Mucosa of stomach (tissue), 1 donor: ENCODE data around the gene SCO1.
A peak's percentile ranks its signal among the peaks of the same experiment; 100 is the strongest.
"Not testable (repeated sequence)": the region's sequence is repeated elsewhere in the genome, so short reads cannot be mapped to it uniquely, and the experiment has no call there.

Source experiments
- H3K27me3 ChIP-seq: one replicate; pipeline ENCODE4 v1.7.0; 2013; ENCODE audit warnings: mild to moderate bottlenecking, low read length; ENCODE audit not compliant: control insufficient read depth, insufficient read depth
- H3K36me3 ChIP-seq: one replicate; pipeline ENCODE4 v1.7.0; 2013; ENCODE audit warnings: low read length; ENCODE audit not compliant: control insufficient read depth, insufficient read depth
- H3K4me1 ChIP-seq: one replicate; pipeline ENCODE4 v1.7.0; 2013; ENCODE audit warnings: mild to moderate bottlenecking, low read length; ENCODE audit not compliant: control insufficient read depth, insufficient read depth
- H3K4me3 ChIP-seq: one replicate; pipeline ENCODE4 v1.7.0; 2013; ENCODE audit warnings: low read length
- H3K9ac ChIP-seq: one replicate; pipeline ENCODE4 v1.7.0; 2013; ENCODE audit warnings: mild to moderate bottlenecking, low read length, moderate library complexity
- H3K9me3 ChIP-seq: one replicate; pipeline ENCODE4 v1.7.0; 2013; ENCODE audit warnings: mild to moderate bottlenecking, low read length, moderate library complexity; ENCODE audit not compliant: control insufficient read depth
- donor health status: Pancreatic carcinoma.

The SCO1 gene

DNA sequence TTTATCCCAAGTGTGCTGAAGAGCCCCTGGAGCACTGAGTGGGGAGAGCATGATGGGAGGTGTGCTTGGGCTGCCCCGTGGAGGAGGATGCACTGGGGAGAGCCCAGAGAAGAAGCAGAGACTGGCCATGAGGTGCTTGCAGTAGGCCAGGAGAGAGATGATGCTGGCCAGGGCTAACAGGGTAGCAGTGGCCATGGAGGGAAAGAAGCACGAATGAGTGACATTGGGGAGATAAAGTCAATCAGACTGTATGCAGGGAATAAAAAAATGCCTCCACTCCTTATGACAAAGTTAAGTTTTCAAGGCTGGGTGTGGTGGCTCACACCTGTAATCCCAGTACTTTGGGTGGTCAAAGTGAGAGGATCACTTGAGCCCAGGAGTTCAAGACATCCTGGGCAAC is 37.9 kb upstream of the SCO1 start:
- Histone ChIP-seq H3K9ac (no peak overlapping the region), H3K36me3 (no peaks in the 10 kb centered on the region), H3K4me1 (peaks cover 69% of the 10 kb centered on the region), H3K4me3 (no peak overlapping the region), H3K9me3 (no peaks in the 10 kb centered on the region), H3K27me3 (no peaks in the 10 kb centered on the region)

DNA sequence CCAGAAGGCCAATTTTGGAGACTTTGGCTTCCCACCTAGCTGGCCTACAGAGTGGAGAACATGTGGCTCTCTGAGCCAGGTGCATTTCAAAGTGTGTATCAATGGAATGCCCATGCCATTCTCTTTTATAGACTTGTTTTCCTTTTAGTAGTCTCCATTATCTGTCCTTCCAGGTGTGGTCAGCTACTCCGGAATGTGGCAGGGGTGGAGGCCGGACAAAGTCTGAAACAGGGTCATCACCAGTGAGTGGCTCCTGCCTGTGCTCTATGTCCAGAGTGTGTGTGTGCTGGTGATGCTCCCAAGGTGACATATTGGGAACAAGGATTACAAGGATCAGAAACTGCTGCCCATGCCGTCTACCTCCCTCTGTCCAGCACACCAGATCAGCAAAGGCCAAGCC is 36.3 kb upstream of the SCO1 start:
- no peaks in the 10 kb centered on the region for H3K36me3 ChIP-seq
- no peak overlapping the region for H3K9ac ChIP-seq
- H3K27me3 ChIP-seq = no peaks in the 10 kb centered on the region
- H3K4me1 ChIP-seq = peaks cover 58% of the 10 kb centered on the region
- H3K9me3 ChIP-seq = no peaks in the 10 kb centered on the region
- H3K4me3 ChIP-seq = no peak overlapping the region

DNA sequence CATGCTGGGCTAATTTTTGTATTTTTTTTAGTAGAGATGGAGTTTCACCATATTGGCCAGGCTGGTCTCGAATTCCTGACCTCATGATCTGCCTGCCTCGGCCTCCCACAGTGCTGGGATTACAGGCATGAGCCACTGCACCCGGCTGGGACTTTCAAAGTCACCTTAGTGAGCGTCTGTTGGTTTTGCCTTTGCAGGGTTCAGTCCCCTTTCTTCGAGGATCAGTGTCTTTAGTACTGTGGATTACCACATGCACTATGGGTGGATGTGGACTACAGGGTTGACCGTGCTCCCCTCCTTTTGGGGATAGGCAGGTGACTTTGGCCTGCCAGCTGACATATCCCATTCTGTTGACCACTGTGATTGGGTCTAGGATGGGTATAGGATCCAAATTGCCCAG is 34.8 kb upstream of the SCO1 start:
- not testable (repeated sequence) for H3K9me3 ChIP-seq, H3K27me3 ChIP-seq, H3K9ac ChIP-seq, H3K4me3 ChIP-seq, H3K36me3 ChIP-seq
- peaks cover 47% of the 10 kb centered on the region for H3K4me1 ChIP-seq

DNA sequence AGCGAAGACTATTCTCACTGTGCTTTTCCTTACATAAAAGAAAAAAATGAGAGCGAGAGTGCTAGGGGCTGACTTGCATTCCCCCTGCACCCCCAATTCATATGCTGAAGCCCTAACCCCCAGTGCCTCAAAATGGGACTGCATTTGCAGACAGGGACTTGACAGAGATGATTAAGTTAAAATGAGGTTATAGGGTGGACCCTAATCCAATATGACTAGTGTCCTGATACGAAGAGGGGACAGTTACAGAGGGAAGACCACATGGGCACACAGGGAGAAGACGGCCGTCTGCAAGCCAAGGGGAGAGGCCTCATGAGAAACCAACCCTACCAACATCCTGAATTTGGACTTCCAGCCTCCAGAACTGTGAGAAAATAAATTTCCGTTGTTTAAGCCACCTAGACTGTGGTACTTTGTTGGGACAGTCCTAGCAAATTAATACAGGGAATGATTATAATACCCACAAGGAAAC is 34.1 kb upstream of the SCO1 start:
- Histone ChIP-seq H3K9me3 (no peaks in the 10 kb centered on the region), H3K36me3 (no peaks in the 10 kb centered on the region), H3K27me3 (no peaks in the 10 kb centered on the region), H3K4me3 (peak overlapping the region; percentile 43), H3K4me1 (peaks cover 41% of the 10 kb centered on the region), H3K9ac (peak overlapping the region; percentile 76)

DNA sequence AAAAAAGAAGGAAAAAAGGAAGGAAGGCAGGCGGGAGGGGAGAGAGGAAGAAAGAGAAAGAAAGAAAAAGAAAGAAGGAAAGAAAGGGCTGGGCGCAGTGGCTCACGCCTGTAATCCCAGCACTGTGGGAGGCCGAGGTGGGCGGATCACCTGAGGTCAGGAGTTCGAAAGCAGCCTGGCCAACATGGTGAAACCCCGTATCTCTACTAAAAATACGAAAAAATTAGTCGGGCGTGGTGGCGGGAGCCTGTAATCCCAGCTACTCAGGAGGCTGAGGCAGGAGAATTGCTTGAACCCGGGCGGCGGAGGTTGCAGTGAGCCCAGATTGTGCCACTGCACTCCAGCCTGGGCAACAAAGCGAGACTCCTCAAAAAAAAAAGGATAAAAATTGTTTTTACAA is 32.9 kb upstream of the SCO1 start:
- not testable (repeated sequence) for H3K27me3 ChIP-seq, H3K9me3 ChIP-seq, H3K36me3 ChIP-seq
- H3K4me3 ChIP-seq = peak overlapping the region; percentile 64
- H3K9ac ChIP-seq = peak overlapping the region; percentile 84
- peaks cover 35% of the 10 kb centered on the region for H3K4me1 ChIP-seq

DNA sequence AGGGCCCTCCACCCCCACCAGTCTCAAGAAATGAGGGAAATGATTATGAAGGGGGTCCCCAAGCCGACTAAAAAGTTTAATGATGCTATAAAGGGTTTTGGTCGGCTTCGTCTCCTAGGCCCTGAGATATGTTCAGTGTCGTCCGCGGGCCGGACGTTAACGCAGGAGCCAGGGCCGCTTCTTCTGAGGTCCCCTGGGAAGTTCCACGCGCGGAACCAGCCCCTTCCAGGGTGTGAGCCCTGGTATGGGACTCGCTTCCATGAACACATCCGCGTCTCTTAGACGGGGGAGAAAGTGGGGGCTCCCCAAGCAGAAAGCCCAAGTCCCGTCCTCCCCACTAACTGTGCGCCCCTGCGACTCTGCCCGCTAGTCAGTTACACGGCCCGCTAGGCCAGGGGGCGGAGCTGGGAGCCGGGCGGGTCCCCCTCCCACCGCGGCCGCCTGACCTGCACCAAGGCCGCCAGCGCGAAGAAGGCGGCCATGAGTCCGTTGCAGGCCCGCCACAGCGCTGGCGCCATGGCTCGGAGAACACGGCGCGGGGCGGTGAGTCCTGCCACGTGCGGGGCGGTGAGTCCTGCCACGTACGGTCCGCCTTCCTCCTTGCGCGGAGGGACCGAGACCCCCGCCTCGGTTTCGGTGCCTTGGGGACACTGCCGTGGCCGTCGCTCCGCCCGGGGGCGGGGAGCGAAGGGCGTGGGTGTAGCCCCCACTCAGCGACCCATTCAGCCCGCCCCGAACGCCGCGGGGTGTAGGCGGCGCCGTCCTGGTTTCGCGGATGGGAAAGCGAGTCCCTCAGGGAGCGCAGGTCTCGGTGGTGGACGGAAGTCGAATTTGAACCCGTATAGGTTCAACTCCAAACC is 32.2 kb upstream of the SCO1 start, which contains the start of gene TMEM220:
TMEM220 (minus strand) TSS at position 690 of the 860 bp plus-strand sequence; CDS start at position 518, 172 bp downstream.
- Histone ChIP-seq H3K9me3 (no peaks in the 10 kb centered on the region), H3K27me3 (no peaks in the 10 kb centered on the region), H3K4me1 (peaks cover 34% of the 10 kb centered on the region), H3K9ac (peak within 1 kb of the TSS; percentile 84), H3K4me3 (peak within 1 kb of the TSS; percentile 64), H3K36me3 (no peaks in the 10 kb centered on the region)

DNA sequence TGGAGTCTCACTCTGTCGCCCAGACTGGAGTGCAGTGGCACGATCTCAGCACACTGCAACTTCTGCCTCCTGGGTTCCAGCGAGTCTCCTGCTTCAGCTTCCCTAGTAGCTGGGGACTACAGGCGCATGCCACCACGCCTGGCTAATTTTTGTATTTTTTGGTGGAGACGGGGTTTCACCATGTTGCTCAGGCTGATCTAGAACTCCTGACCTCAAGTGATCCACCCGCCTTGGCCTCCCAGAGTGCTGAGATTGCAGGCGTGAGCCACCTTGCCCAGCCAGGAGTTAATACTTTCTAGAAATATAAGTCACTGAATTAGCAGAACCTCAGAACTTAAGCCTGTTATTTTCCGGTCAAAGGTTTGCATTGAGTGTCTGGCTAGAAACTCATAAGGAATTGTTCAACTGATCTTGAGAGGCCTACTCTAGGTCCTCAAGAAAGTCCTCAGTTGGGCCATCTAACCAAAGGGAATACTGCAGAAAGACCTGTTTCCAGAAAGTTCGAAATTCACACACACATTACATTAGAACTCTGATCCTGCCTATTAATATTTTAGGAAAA is 31.1 kb upstream of the SCO1 start:
- Histone ChIP-seq H3K9me3 (no peaks in the 10 kb centered on the region), H3K27me3 (no peaks in the 10 kb centered on the region), H3K36me3 (no peaks in the 10 kb centered on the region), H3K4me1 (peaks cover 28% of the 10 kb centered on the region), H3K4me3 (no peak overlapping the region), H3K9ac (peak overlapping the region; percentile 84)

DNA sequence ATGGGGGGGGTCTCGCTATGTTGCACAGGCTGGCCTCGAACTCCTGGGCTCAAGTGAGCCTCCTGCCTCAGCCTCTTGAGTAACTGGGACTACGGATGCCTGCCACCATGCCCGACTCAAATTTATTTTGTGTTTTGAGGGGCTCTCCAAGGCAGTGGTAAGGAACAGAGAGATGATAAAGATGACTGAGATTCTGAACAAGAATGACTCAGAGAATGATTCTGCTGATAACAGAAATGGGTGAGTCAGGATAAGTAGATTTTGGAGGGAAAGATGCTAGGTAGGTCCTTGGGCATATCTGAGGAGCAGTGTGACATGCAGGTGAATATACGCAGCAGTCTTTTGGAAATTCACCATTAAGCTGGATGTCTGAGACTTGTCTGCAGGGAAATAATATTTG is 29.9 kb upstream of the SCO1 start:
- Histone ChIP-seq H3K27me3 (no peaks in the 10 kb centered on the region), H3K36me3 (no peaks in the 10 kb centered on the region), H3K9me3 (no peaks in the 10 kb centered on the region), H3K4me3 (no peak overlapping the region), H3K9ac (no peak overlapping the region), H3K4me1 (peaks cover 16% of the 10 kb centered on the region)

DNA sequence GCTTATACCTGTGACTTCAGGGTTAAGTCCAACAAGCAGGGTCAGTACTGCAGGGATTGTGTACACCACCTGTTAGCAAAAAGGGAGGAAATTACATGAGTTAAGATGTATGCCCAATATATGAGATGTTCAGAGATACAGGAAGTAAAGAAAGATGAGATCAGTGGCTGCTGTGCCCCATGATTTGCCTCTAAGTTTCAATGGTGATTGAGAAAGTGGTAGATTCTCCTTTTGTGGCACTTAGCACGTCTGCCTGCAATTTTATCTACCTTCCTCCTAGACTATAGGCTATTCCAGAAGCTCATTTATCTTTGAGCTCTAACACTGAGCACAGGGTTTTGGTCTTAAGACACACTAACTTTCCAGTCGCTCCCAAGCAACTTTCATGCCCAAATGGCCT is 28.9 kb upstream of the SCO1 start:
- no peaks in the 10 kb centered on the region for H3K9me3 ChIP-seq
- no peaks in the 10 kb centered on the region for H3K36me3 ChIP-seq
- H3K9ac ChIP-seq = no peak overlapping the region
- H3K4me3 ChIP-seq = no peak overlapping the region
- no peaks in the 10 kb centered on the region for H3K27me3 ChIP-seq
- H3K4me1 ChIP-seq = peaks cover 9% of the 10 kb centered on the region

DNA sequence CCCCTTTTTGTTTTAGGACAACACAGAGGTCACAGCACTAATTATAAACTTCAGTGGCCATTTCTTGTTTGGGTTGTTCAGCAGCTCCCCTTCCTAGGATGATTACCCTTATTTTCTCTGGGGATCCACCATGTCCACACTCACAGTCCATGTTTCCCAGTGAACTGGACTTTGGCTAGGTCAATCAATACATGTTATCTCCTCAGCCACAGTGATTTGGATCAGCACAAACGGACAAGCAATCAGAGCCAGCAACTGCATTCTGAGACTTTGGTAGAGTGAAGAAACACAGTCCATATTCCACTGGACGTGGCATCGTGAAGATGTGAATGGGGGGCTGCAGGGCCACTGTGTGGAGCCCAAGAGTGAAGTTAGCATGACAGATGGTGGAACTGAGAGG is 27.9 kb upstream of the SCO1 start:
- no peaks in the 10 kb centered on the region for H3K9me3 ChIP-seq
- H3K36me3 ChIP-seq = no peaks in the 10 kb centered on the region
- peaks cover 5% of the 10 kb centered on the region for H3K4me1 ChIP-seq

DNA sequence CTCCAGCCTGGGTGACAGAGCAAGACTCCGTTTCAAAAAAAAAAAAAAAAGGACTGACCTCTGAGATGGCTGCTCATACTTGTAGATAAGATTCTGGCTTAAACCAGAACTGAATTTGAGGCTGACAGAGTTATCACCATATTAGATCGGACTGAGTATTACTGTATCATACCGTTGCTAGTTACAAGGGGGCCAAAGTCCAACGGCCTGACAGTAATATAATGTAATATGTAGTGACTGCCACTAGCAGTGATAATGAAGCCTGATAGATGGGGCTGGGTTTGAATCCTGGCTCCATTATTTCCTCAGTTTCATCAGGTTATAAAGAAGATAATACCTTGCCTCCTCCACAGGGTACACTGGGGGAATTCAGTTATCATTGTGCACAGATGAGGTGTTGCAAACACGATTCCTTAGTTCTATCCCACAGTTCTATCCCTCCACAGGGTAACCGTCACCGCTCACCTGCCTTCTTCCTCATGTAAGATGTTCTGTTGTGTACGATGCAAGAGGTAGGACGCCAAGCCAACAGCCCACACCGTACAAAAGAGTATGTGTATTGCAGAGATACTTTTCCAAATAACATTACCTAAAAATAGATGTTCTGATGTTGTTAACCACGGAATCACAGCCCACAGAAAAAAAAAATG is 27.3 kb upstream of the SCO1 start:
- peaks cover 5% of the 10 kb centered on the region for H3K4me1 ChIP-seq
- H3K4me3 ChIP-seq = no peak overlapping the region
- no peak overlapping the region for H3K9ac ChIP-seq
- no peaks in the 10 kb centered on the region for H3K9me3 ChIP-seq
- H3K27me3 ChIP-seq = no peaks in the 10 kb centered on the region
- no peaks in the 10 kb centered on the region for H3K36me3 ChIP-seq

More for the DNA sequence above, 27.9 kb upstream of the SCO1 start:
- no peak overlapping the region for H3K9ac ChIP-seq
- no peaks in the 10 kb centered on the region for H3K27me3 ChIP-seq
- no peak overlapping the region for H3K4me3 ChIP-seq

DNA sequence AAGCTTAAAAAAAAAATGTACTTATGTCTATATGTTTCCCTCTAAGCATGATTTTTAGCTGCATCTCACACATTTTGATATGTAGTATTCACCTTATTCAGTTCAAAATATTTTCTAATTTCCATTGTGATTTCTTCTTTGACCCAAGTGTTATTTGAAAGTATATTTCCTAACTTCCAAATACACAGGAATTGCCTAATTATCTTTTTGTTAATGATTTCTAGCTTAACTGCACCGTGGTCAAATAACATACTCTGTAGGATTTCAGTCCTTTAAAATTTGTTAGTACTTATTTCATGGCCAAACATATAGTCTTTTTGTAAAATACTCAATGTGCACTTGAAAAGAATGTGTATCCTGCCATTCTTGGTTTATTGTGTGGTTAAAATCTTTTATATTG is 21.2 kb upstream of the SCO1 start:
- H3K27me3 ChIP-seq = no peaks in the 10 kb centered on the region
- H3K9me3 ChIP-seq = no peaks in the 10 kb centered on the region
- no peak overlapping the region for H3K4me3 ChIP-seq
- no peak overlapping the region for H3K9ac ChIP-seq
- no peaks in the 10 kb centered on the region for H3K36me3 ChIP-seq
- no peaks in the 10 kb centered on the region for H3K4me1 ChIP-seq
